Nephron progenitor cell (in vitro differentiated cells): ENCODE measurements around the gene ABCA8.
"Not testable (repeated sequence)": the region's sequence is repeated elsewhere in the genome, so short reads cannot be mapped to it uniquely, and the experiment has no call there.

Experiments
- DNase-seq: peaks from one replicate; pipeline ENCODE4 v3.0.0; 2021
- H3K27ac Mint-ChIP-seq: 2 replicates; pipeline ENCODE4 v1.8.0; 2021; ENCODE audit warnings: mild to moderate bottlenecking, moderate library complexity, mixed read lengths
- H3K27me3 Mint-ChIP-seq: 2 replicates; pipeline ENCODE4 v1.8.0; 2021; ENCODE audit warnings: mild to moderate bottlenecking, low read depth, mixed read lengths; ENCODE audit not compliant: poor library complexity
- H3K36me3 Mint-ChIP-seq: 2 replicates; pipeline ENCODE4 v1.8.0; 2021; ENCODE audit warnings: low read depth, mixed read lengths
- H3K4me1 Mint-ChIP-seq: 2 replicates; pipeline ENCODE4 v1.8.0; 2021; ENCODE audit warnings: mixed read lengths
- H3K4me3 Mint-ChIP-seq: 2 replicates; pipeline ENCODE4 v1.8.0; 2021; ENCODE audit warnings: mild to moderate bottlenecking, moderate library complexity, mixed read lengths
- H3K9me3 Mint-ChIP-seq: 2 replicates; pipeline ENCODE4 v1.8.0; 2021; ENCODE audit warnings: mild to moderate bottlenecking, moderate library complexity, mixed read lengths
- TF ChIP-seq, protein P1 (sequence below): fragments of 200-600 bp; sonication (generic); IDR thresholded peaks from 2 replicates; pipeline ENCODE4 v1.5.0; 2021; ENCODE audit warnings: antibody characterized with exemption

ABCA8 gene

GRCh38 chr17:68954146-68954896 is 871 bp downstream of the ABCA8 start:
- H3K9me3 Mint-ChIP-seq = peaks cover 4% of the 10 kb centered on the region
- no peak for DNase-seq
- H3K36me3 Mint-ChIP-seq = no peaks in the 10 kb centered on the region
- H3K27ac Mint-ChIP-seq = no peak overlapping the region
- H3K4me1 Mint-ChIP-seq = no peaks in the 10 kb centered on the region
- no peak overlapping the region for H3K4me3 Mint-ChIP-seq
- TF ChIP-seq, protein P1, sequence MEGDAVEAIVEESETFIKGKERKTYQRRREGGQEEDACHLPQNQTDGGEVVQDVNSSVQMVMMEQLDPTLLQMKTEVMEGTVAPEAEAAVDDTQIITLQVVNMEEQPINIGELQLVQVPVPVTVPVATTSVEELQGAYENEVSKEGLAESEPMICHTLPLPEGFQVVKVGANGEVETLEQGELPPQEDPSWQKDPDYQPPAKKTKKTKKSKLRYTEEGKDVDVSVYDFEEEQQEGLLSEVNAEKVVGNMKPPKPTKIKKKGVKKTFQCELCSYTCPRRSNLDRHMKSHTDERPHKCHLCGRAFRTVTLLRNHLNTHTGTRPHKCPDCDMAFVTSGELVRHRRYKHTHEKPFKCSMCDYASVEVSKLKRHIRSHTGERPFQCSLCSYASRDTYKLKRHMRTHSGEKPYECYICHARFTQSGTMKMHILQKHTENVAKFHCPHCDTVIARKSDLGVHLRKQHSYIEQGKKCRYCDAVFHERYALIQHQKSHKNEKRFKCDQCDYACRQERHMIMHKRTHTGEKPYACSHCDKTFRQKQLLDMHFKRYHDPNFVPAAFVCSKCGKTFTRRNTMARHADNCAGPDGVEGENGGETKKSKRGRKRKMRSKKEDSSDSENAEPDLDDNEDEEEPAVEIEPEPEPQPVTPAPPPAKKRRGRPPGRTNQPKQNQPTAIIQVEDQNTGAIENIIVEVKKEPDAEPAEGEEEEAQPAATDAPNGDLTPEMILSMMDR = no peak
- H3K27me3 Mint-ChIP-seq = peaks cover 4% of the 10 kb centered on the region

- H3K36me3 Mint-ChIP-seq = no peaks in the 10 kb centered on the region
- no peaks in the 10 kb centered on the region for H3K9me3 Mint-ChIP-seq
- no peak for DNase-seq
- TF ChIP-seq, protein P1 = no peak
- peaks cover 4% of the 10 kb centered on the region for H3K27me3 Mint-ChIP-seq
- no peak overlapping the region for H3K4me3 Mint-ChIP-seq
- H3K4me1 Mint-ChIP-seq = no peaks in the 10 kb centered on the region
- H3K27ac Mint-ChIP-seq = no peak overlapping the region
Measured at GRCh38 chr17:68953340-68953997, 1.7 kb downstream of the ABCA8 start.

GRCh38 chr17:68950725-68951124 is 4.5 kb downstream of the ABCA8 start:
- Mint-ChIP-seq H3K9me3 (no peaks in the 10 kb centered on the region), H3K4me3 (no peak overlapping the region), H3K4me1 (no peaks in the 10 kb centered on the region), H3K27me3 (peaks cover 4% of the 10 kb centered on the region), H3K36me3 (no peaks in the 10 kb centered on the region), H3K27ac (no peak overlapping the region)
- DNase-seq = no peak
- TF ChIP-seq, protein P1 = no peak

- not testable (repeated sequence) for H3K4me1 Mint-ChIP-seq, H3K9me3 Mint-ChIP-seq, H3K4me3 Mint-ChIP-seq, DNase-seq, H3K36me3 Mint-ChIP-seq, H3K27me3 Mint-ChIP-seq, H3K27ac Mint-ChIP-seq
Measured at GRCh38 chr17:68947868-68948267, 7.3 kb downstream of the ABCA8 start.

DNA sequence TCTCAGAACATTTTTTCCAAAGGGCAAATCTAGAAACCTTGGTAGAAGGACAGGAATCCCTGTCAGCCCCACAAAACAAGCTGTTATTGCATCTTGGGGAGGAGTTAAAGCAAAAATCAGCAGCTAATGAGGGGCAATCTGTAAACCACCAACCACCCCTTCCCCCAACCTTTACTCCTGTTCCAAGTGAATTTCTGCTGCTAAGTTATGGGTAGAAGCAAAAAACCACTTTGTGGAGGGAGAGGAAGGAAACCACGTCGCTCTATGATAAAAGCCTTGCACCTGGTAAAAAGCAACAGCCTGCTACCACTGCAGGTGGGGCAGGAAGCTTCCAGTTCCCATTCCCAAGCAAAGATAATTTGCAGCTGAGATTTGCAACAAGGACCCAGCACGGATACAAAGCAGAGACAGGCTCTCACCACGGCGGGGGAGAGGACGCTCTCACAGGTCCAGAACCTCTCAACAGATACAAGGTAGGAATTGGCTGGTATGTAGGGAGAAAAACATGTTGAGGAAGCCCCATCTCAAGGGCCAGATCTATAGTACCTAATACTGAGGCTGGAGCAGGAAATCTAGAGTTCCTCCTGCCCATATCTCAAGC is 10.7 kb downstream of the ABCA8 start:
- Mint-ChIP-seq H3K4me3 (no peak overlapping the region), H3K27ac (no peak overlapping the region), H3K36me3 (no peaks in the 10 kb centered on the region), H3K4me1 (peaks cover 6% of the 10 kb centered on the region), H3K27me3 (no peaks in the 10 kb centered on the region), H3K9me3 (no peaks in the 10 kb centered on the region)
- no peak for DNase-seq
- TF ChIP-seq, protein P1 = no peak

GRCh38 chr17:68943812-68944182 is 11.4 kb downstream of the ABCA8 start:
- H3K4me3 Mint-ChIP-seq, H3K4me1 Mint-ChIP-seq, H3K9me3 Mint-ChIP-seq, H3K27me3 Mint-ChIP-seq, DNase-seq, H3K36me3 Mint-ChIP-seq, H3K27ac Mint-ChIP-seq: not testable (repeated sequence)
